ENCODE results near the gene RASGRF2.

DNA sequence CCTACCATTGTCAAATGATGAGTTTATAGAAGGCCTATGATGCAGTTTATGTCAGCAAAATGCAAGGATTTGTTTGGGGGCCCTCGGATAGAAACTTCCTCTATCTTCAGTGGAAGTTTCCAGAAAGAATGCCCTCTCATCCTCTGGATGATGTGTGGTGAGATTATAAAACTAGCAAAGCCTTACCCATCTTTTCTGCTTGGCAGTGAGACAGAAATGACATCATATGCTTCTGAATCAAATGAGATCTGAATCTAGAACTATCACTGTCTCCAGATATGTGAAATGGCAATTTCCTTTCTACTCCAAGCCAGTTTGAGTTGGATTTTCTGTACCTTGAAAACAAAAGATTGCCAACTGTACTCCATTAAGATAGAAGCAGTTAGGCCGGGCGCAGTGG is 212.5 kb downstream of the RASGRF2 start:
- TF ChIP-seq, protein P1, sequence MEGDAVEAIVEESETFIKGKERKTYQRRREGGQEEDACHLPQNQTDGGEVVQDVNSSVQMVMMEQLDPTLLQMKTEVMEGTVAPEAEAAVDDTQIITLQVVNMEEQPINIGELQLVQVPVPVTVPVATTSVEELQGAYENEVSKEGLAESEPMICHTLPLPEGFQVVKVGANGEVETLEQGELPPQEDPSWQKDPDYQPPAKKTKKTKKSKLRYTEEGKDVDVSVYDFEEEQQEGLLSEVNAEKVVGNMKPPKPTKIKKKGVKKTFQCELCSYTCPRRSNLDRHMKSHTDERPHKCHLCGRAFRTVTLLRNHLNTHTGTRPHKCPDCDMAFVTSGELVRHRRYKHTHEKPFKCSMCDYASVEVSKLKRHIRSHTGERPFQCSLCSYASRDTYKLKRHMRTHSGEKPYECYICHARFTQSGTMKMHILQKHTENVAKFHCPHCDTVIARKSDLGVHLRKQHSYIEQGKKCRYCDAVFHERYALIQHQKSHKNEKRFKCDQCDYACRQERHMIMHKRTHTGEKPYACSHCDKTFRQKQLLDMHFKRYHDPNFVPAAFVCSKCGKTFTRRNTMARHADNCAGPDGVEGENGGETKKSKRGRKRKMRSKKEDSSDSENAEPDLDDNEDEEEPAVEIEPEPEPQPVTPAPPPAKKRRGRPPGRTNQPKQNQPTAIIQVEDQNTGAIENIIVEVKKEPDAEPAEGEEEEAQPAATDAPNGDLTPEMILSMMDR (IDR thresholded peaks at IDR 0.05), result no peak
- no peak for TF ChIP-seq POLR2A (IDR thresholded peaks at IDR 0.05)
